ENCODE data around the gene RASSF3.
"Not testable (repeated sequence)": the region's sequence is repeated elsewhere in the genome, so short reads cannot be mapped to it uniquely, and the experiment has no call there.

The RASSF3 gene

DNA sequence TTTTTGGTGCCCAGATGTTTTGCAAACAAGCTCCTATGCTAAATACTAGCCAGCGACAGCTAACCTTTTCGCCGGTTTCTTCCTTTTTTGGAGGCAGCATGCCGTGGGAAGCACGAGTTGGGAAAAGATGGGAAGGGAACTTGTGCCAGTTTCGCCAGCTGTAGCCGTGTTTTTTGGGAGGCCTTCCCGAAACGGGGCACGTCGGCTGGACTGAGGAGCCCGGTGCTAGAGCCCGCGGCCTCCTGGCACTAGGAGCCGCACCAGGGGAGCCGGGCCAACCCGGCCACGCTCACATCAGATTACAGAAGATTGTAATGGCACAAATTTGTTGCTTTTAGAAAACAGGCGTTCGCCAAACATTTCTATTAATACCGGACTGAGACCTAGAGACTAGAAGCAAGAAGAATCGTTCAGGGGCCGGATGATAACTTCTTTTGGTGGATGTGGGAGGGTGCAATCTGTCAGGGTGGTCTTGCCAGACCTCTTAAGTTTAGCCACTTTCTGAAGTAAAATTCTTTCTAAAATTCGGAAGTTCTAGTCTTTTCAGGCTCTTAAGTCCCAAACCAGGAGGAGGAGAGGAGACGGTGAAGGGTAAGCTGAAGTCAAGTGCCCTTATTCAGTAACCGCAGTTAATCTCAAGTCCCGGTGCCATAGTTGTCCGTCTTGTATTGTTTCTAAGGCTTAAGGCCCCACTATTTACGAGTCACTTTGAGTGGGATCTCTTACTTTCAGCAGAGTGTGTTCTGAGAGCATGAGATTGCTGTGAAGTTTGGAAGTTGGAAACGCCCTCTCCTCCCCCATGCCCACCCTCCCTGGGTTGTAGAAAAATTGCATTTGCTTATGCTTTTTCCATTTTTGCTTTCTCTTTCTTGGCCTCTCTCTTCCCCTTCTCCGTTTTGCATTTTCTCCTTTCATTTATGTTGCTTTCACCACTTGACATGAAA lies 1.3 kb downstream of the RASSF3 start:
- H3K27ac ChIP-seq (ENCODE audit: low read length): peak overlapping the region; percentile 95

DNA sequence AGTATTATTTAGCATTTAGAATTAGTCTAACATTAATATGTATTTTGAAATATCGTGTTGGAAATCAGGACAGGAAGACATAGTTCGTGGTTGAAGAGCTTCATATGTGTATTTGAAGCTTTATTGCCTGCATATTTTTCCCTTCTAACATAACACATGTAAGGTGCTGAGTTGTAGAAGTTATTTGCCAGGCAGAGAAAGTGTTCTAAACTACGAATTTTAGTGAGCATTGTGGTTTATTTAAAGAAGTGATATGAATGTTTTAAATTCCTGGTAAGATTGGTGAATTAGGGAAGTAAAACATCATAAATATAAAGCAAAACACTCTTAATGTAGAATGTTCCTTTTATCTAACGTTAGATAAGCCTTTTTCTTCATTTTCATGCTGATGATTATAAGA lies 2.5 kb downstream of the RASSF3 start:
- Histone ChIP-seq H3K4me2 (ENCODE audit: low read length) (peak overlapping the region; percentile 91), H3K79me2 (ENCODE audit: low read length) (peaks cover 82% of the 10 kb centered on the region), H3K27ac (ENCODE audit: low read length) (peak overlapping the region; percentile 95), H4K20me1 (ENCODE audit: insufficient read depth, low read length) (peaks cover 50% of the 10 kb centered on the region), H2AFZ (ENCODE audit: low read depth, low read length) (no peak overlapping the region), H3K4me3 (ENCODE audit: low read length) (peak overlapping the region; percentile 98), H3K9ac (ENCODE audit: low read length) (peak overlapping the region; percentile 99), H3K27me3 (ENCODE audit: low read depth, low read length) (no peaks in the 10 kb centered on the region), H3K36me3 (replicated peaks; ENCODE audit: low read depth, low read length) (peaks cover 48% of the 10 kb centered on the region), H3K4me1 (ENCODE audit: low read length) (peaks cover 39% of the 10 kb centered on the region), H3K9me3 (ENCODE audit: insufficient read depth, low read length) (no peaks in the 10 kb centered on the region)
- TF ChIP-seq, protein P1, sequence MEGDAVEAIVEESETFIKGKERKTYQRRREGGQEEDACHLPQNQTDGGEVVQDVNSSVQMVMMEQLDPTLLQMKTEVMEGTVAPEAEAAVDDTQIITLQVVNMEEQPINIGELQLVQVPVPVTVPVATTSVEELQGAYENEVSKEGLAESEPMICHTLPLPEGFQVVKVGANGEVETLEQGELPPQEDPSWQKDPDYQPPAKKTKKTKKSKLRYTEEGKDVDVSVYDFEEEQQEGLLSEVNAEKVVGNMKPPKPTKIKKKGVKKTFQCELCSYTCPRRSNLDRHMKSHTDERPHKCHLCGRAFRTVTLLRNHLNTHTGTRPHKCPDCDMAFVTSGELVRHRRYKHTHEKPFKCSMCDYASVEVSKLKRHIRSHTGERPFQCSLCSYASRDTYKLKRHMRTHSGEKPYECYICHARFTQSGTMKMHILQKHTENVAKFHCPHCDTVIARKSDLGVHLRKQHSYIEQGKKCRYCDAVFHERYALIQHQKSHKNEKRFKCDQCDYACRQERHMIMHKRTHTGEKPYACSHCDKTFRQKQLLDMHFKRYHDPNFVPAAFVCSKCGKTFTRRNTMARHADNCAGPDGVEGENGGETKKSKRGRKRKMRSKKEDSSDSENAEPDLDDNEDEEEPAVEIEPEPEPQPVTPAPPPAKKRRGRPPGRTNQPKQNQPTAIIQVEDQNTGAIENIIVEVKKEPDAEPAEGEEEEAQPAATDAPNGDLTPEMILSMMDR (IDR thresholded peaks at IDR 0.05; ENCODE audit: low read depth, low read length): no peak
- no peak for TF ChIP-seq EZH2phosphoT487 (IDR thresholded peaks at IDR 0.05; ENCODE audit: low read depth)

More for the DNA sequence above, 1.3 kb downstream of the RASSF3 start:
- TF ChIP-seq, protein P1 (IDR thresholded peaks at IDR 0.05; ENCODE audit: low read depth, low read length): no peak
- Histone ChIP-seq H3K9me3 (ENCODE audit: insufficient read depth, low read length) (no peaks in the 10 kb centered on the region), H4K20me1 (ENCODE audit: insufficient read depth, low read length) (peaks cover 43% of the 10 kb centered on the region), H3K4me2 (ENCODE audit: low read length) (peak overlapping the region; percentile 91), H2AFZ (ENCODE audit: low read depth, low read length) (no peak overlapping the region), H3K9ac (ENCODE audit: low read length) (peak overlapping the region; percentile 99), H3K4me1 (ENCODE audit: low read length) (peaks cover 40% of the 10 kb centered on the region), H3K79me2 (ENCODE audit: low read length) (peaks cover 70% of the 10 kb centered on the region), H3K36me3 (replicated peaks; ENCODE audit: low read depth, low read length) (peaks cover 39% of the 10 kb centered on the region), H3K27me3 (ENCODE audit: low read depth, low read length) (no peaks in the 10 kb centered on the region), H3K4me3 (ENCODE audit: low read length) (peak overlapping the region; percentile 98)

DNA sequence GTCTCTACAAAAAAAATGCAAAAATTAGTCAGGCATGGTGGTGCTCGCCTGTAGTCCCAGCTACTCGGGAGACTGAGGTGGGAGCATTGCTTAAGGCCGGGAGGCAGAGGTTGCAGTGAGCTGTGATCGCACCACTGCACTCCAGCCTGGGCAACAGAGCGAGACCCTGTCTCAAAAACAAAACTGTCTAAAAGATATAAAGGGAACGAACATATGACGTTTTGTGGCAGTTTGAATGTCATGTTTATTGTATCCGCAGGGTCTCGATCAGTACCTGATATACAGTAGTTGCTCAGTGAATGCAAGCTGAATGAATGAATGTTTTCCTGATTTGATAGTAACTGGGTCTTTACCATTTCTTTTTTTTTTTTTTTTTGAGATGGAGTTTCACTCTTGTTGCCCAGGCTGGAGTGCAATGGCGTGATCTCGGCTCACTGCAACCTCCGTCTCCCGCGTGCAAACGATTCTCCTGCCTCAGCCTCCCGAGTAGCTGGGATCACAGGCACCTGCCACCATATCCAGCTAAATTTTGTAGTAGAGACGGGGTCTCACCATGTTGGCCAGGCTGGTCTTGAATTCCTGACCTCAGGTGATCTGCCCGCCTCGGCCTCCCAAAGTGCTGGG lies 3.6 kb downstream of the RASSF3 start:
- peaks cover 46% of the 10 kb centered on the region for H3K4me1 ChIP-seq (ENCODE audit: low read length)

DNA sequence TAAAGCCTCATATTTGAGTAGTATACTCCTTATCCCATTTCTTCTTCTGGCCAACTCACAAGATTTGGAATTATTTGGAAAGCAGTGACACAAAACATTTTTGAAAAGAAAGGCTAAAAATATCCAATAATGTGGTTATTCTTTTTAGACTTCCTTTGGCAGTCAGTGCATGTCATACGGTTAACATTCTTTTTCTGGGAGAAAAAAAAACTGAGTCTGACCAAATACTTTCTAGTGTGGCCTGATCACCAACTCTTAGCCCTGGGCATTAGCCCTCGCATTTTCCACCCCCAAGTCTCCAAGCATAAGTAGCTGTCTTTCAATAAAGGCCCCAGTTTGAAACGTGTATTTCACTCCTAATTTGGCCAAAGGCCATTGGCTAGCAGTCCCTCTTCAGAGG lies 5.9 kb downstream of the RASSF3 start:
- Histone ChIP-seq H3K79me2 (ENCODE audit: low read length) (peaks cover 99% of the 10 kb centered on the region), H3K4me1 (ENCODE audit: low read length) (peaks cover 64% of the 10 kb centered on the region), H3K9ac (ENCODE audit: low read length) (no peak overlapping the region), H3K4me2 (ENCODE audit: low read length) (peak overlapping the region; percentile 4; the same call in 1 of the 2 replicates), H3K27ac (ENCODE audit: low read length) (peak overlapping the region; percentile 35), H3K27me3 (ENCODE audit: low read depth, low read length) (no peaks in the 10 kb centered on the region), H4K20me1 (ENCODE audit: insufficient read depth, low read length) (peaks cover 50% of the 10 kb centered on the region), H3K36me3 (replicated peaks; ENCODE audit: low read depth, low read length) (peaks cover 50% of the 10 kb centered on the region), H3K4me3 (ENCODE audit: low read length) (no peak overlapping the region), H2AFZ (ENCODE audit: low read depth, low read length) (no peak overlapping the region), H3K9me3 (ENCODE audit: insufficient read depth, low read length) (no peaks in the 10 kb centered on the region)
- TF ChIP-seq, protein P1 (IDR thresholded peaks at IDR 0.05; ENCODE audit: low read depth, low read length): no peak
- no peak for TF ChIP-seq EZH2phosphoT487 (IDR thresholded peaks at IDR 0.05; ENCODE audit: low read depth)

More for the DNA sequence above, 3.6 kb downstream of the RASSF3 start:
- Histone ChIP-seq H3K79me2 (ENCODE audit: low read length) (peaks cover 93% of the 10 kb centered on the region), H3K36me3 (replicated peaks; ENCODE audit: low read depth, low read length) (peaks cover 51% of the 10 kb centered on the region), H4K20me1 (ENCODE audit: insufficient read depth, low read length) (peaks cover 50% of the 10 kb centered on the region), H3K4me2 (ENCODE audit: low read length) (peak overlapping the region; percentile 91), H3K9ac (ENCODE audit: low read length) (peak overlapping the region; percentile 99; the same call in 1 of the 2 replicates), H3K4me3 (ENCODE audit: low read length) (peak overlapping the region; percentile 98)
- not testable (repeated sequence) for H3K9me3 ChIP-seq (ENCODE audit: insufficient read depth, low read length); H3K27ac ChIP-seq (ENCODE audit: low read length); H3K27me3 ChIP-seq (ENCODE audit: low read depth, low read length); H2AFZ ChIP-seq (ENCODE audit: low read depth, low read length)

All from OCI-LY3 (cell line).